Right kidney (tissue), 1 donor: ENCODE results near the gene WDR38.
"Not testable (repeated sequence)": the region's sequence is repeated elsewhere in the genome, so short reads cannot be mapped to it uniquely, and the experiment has no call there.

Source experiments
- DNase-seq: peaks from one replicate; pipeline ENCODE4 v3.0.0-alpha.2; 2016

WDR38 gene

GRCh38 chr9:124831642-124832364 lies 21.5 kb upstream of the WDR38 start:
- DNase-seq = no peak

DNA sequence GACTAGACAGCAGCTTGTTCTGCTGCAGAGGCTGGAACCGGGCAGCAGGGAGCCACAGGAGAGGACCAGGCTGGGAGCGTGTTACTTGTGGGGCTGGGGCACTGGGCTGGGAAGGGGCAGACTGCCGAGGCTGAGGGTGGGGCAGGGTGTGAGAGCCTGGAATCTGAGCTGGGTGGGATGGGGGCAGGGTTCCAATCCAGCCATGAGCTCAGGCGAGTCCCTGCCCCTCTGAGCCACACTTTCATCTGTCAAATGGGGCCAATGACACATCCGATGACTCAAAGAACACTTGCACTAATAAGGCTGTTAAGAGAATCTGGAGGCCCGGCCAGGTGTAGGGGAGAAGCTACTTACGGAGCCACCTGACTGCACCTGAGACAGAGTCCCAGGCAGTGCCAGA lies 18.7 kb upstream of the WDR38 start:
- no peak for DNase-seq

DNA sequence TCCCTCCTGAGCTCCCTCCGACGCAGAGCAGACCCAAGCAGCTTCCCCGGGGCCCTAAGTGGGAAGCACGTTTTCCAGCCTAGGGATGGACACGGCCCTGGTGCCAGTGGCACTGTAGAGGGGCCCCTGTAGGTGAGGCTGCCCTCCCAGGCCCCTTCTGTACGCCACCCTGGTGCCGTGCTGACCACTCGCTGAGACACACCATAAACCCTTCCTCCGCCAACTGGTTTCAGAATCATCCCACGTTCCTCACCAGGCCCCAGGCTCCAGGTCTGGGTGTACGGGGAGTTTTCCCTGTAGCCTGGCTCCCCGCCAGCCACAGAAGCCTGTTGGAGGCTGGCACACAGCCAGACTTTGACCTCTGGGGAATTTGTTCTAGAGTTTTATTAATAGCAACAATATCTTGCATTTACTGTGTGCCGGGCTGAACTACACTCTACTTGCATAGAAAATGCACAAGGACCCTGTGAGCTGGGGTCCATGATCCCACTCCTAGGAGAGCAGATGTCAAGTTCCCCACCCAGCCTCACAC lies 18.2 kb upstream of the WDR38 start:
- peak; percentile 55 for DNase-seq

GRCh38 chr9:124838132-124838531 lies 15.1 kb upstream of the WDR38 start:
- not testable (repeated sequence) for DNase-seq

DNA sequence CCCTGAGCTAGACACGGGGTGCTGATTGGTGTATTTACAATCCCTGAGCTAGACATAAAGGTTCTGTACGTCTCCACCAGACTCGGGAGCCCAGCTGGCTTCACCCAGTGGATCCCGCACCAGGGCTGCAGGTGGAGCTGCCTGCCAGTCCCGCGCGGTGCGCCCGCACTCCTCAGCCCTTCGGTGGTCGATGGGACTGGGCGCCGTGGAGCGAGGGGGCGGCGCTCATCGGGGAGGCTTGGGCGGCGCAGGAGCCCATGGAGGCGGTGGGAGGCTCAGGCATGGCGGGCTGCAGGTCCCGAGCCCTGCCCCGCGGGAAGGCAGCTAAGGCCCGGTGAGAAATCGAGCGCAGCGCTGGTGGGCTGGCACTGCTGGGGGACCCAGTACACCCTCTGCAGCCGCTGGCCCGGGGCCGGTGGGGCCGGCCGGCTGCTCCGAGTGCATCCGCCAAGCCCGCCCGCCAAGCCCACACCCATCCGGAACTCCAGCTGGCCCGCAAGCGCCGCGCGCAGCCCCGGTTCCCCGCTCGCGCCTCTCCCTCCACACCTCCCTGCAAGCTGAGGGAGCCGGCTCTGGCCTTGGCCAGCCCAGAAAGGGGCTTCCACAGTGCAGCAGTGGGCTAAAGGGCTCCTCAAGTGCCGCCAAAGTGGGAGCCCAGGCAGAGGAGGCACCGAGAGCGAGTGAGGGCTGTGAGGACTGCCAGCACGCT lies 14.5 kb upstream of the WDR38 start:
- not testable (repeated sequence) for DNase-seq

- no peak for DNase-seq
Observed at GRCh38 chr9:124839612-124840299, 13.5 kb upstream of the WDR38 start.

GRCh38 chr9:124840300-124840833 lies 12.9 kb upstream of the WDR38 start:
- DNase-seq = no peak

DNA sequence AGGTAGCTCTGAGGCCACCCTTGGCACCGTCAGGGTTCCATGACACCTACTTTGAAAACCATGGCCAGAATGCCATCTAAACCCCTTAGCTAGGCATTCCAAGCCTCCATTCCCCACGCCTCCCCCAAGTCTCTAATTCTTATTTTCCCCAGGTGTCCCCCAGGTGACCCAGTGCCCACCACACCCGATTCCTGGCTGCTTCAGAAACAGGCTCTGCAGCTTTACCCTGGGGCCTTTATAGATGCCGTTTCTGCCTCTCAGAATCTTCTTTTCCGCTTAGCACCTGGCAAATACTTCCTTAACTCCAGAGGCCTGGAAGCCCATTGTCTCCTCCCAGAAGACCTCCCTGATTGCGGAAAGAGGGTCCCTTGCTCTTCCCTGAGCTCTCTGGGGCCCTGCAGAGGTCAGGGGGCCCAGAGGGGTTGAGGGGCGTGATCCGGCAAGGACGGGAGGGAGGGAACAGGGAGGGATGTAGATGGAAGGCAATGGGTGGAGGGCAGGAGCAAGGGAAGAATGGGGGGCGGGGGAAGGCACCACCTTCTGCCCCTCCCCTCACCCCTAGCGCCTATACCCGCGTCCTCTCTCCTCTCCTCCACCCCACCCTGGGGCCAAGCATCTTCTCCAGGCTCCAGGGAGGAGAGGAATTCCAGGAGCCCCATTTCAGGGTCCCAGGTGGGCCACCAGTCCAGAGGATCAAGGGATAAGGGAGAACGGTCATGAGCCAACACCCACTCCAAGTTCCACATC lies 12.0 kb upstream of the WDR38 start:
- no peak for DNase-seq

DNA sequence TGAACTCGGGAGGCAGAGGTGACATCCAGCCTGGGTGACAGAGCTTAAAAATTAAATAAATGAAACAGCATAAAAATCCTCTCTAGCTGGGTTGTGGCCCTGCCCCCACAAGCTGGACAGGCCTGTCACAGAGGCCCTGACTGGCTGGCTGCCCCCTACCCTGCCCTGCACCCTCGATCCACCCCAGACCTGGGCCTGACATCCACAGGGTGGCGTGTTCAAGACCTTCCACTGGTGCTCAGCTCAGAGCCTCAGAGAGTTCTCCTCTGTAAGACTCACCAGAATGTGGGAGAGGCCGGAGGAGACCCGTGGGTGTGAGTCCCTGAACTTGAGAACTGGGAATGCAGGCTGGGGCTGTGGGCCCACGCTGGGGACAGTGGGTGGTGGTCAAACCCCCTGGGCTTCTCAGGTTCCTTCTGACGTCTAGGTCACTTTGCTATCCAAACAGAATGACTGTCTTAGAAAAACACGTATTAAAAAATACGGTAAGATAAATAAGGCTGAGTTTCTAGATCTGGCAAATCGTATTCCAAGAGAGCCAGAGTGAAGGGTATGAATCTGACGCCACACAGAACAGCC lies 9.7 kb upstream of the WDR38 start:
- DNase-seq = no peak

DNA sequence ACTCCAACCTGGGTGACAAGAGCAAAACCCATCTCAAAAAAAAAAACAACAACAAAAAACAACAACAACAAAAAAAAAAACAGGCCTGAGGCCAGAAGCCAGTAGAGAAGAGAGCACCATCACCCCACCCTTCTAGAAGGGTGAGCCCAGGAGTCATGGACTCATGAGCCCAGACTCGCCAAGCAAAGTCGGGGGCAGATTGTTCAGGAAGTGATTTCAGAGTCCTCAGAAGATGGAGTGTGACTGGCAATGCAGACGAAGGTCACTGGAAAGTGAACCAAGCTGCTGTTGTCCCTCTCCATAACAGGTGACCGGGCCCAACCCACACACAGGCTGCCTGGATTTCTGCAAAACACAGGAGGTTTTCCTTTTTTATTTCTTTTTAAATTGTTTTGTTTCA lies 9.0 kb upstream of the WDR38 start:
- DNase-seq = no peak

DNA sequence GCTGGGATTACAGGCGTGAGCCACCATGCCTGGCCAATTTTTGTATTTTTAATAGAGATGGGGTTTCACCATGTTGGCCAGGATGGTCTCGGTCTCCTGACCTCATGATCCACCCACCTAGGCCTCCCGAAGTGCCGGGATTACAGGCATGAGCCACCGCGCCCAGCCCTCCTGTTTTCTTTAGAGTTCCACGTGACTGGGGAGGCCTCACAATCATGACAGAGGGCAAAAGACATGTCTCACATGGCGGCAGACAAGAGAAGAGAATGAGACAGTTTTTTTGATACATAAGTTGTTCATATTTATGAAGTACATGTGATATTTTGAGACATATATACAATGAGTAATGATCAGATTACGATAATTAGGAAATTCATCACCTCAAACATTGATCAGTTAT lies 6.8 kb upstream of the WDR38 start:
- not testable (repeated sequence) for DNase-seq

DNA sequence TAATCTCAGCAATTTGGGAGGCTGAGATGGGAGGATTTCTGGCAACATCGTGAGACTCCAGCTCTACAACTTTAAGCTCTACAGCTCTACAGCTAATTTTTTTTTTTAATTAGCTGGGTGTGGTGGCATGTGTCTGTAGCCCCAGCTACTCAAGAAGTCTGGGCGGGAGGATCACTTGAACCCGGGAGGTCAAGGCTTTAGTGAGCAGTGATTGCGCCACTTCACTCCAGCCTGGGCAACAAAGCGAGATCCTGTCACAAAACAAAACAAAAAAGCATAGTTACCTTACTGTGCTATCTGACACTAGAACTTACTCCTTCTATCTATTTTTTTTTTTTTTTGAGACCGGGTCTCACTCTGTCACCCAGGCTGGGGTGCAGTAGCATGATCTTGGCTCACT lies 6.3 kb upstream of the WDR38 start:
- no peak for DNase-seq

DNA sequence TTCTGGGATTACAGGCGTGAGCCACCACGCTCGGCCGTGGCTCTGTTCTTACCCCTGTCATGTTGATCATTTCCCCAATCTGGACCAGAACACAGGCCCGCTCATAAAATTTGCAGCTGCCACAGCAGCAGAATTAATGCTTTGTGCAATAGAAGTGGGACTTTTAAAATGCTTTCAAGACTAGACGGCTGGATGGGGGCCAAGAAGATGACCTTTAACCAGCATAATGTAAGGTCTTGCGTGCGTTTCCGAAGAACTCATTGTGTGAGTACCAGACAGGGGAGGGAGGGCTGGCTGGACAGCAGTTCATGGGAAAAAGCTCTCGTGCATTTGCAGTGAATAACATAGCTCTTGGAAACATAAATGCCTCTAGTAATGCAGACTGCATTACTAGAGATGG lies 3.5 kb upstream of the WDR38 start:
- DNase-seq = no peak

DNA sequence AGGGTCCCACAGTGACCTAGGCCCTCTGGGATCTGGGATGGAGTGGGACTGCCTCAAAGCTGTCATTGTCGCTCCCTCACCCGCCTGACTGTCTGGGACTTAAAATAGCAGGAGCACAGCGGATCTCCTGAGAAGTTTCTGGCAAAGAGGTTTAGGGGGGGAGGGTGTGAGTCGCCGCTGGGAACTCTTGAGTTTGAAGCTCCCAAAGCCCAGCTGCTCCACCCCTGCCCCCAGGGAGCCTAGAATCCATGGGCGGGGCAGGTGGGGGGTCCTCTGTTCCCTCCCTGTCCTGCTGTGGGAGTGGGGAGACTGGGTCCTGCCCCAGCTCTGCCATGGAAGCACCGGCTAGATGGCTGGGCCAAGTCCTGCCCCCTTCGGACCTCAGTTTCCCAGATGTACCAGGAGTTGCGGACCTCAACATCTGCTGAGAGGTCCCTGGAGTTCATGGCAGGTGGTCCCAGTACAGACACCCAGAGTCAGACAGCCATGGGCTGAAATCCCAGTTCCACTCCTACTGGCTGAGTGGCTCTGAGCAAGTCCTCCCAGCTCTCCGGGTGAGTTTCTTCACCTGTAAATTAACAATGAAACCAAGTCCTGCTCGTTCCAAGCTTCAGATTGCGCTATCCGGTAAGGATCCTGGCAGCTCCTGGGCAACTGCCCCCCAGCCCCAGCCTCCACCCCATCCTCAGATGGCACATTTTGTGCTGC lies 985 bp upstream of the WDR38 start:
- DNase-seq = no peak

DNA sequence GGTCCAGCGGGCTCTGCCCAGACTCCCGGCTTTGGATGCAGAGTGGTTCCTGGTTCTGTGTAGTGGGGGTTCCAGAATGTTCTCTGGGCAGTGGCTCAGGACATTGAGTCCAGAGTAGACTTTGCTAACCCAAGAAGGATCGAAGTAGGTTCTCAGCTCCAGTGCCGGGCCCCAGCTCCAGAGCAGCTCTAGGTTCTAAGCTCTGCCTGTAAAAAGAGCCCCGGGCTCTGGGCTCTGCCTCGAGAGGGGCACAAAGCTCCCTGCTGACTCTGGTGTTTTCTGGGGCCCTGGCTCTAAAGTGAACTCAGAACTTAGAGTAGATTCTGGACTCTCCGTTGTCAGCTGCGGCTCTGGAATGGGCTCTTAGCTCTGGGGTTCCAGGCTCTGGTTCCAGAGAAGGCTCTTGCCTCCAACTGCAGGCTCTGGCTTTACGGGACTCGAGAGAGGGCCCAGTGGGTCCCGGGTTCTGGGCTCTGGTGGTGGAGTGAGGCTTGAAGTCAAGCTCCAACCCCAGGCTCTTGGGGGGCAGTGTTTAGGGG lies 414 bp downstream of the WDR38 start:
- no peak for DNase-seq

- DNase-seq = no peak
Observed at GRCh38 chr9:124854161-124854560, 901 bp downstream of the WDR38 start.

GRCh38 chr9:124854822-124855221 lies 1.6 kb downstream of the WDR38 start:
- DNase-seq = no peak

- no peak for DNase-seq
Observed at GRCh38 chr9:124855566-124855943, 2.3 kb downstream of the WDR38 start.

DNA sequence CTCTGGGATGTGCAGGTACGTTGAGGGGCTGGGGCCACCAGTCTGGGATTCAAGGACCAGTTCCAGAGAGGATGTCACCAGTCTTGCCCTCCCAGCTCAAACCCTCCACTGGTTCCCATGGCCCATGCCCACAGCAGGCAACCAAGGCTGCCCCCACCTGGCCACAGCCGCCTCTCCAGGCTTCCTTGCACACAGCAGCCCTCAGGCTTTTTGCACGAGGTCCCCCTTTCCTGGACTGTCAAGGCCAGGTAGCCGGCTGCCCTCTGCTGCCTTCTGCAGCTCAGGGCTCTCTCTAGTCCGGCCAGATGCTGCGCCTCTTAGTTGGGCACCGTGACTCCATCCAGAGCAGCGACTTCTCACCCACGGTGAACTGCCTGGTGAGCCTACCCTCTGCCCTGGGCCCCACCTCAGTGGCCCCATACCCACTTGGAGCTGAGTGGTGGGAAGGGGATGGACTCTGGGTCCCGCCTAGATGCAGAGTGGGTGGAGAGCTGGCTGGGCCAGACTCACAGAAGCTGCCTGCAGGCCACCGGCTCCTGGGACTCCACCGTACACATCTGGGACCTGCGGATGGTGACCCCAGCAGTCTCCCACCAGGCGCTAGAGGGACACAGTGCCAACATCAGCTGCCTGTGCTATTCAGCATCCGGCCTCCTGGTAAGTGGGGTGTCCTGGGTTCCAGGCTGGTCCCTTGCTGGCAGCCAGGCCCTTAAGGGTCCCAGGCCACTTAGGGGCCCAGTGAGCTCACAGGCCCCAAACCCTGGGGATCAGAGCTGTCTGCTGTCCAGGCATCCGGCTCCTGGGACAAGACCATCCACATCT lies 2.9 kb downstream of the WDR38 start:
- DNase-seq = no peak

DNA sequence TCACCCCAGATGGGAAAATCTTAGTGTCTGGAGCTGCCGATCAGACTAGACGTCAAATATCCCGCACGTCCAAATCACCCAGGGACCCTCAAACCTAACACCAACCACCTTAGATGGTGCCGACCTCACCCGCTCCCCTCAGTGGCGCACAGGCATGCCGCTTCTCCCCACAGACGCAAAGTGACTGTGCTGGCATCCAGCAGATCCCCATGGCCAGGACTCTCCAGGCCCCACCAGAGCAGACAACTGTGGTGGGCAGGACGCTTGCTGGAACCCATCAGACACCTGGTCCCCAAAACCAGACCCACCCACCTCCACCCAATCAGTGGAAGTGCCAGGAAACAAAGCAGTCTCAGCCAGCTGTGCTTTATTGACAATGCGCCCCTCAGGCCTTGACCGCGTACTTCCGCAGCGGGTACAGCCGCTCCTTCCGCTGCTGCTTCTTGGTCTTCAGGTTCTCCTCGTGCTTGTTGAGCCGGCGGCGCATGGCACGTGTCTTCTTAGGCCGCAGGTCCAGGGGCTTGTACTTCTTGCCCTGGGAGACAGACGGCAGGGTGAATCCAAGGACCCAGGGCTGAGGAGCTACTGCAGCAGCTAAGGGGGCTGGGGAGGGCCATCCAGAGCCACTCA lies 4.4 kb downstream of the WDR38 start:
- DNase-seq = no peak
